Measurements from ENCODE around the gene PRX.

PRX gene

DNA sequence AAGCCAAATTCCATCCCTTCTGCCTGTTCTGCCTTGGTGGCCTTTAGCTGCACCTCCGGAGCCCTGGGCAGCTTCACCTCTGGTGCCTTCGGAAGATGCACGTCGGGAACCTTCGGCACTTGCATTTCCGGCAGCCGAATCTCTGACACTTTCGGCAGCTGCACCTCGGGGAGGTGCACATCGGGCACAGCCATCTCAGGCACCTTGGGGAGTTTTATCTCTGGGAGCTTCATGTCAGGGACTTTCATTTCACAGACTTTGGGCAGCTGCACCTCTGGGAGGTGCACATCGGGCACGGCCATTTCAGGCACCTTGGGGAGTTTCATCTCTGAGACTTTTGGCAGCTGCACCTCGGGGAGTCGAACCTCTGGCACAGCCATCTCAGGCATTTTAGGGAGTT lies 17.2 kb downstream of the PRX start:
- DNase-seq = no peak
- no peak for TF ChIP-seq POLR2A (IDR thresholded peaks at IDR 0.05; ENCODE audit: low read length)
- no peak for TF ChIP-seq GATA1 (IDR thresholded peaks at IDR 0.05; ENCODE audit: low read depth, low read length)

GRCh38 chr19:40394816-40395210 lies 18.4 kb downstream of the PRX start:
- no peak for TF ChIP-seq POLR2A (IDR thresholded peaks at IDR 0.05; ENCODE audit: low read length)
- no peak for TF ChIP-seq GATA1 (IDR thresholded peaks at IDR 0.05; ENCODE audit: low read depth, low read length)
- DNase-seq = no peak

- no peak for DNase-seq
- TF ChIP-seq GATA1 (IDR thresholded peaks at IDR 0.05; ENCODE audit: low read depth, low read length) (no peak), POLR2A (IDR thresholded peaks at IDR 0.05; ENCODE audit: low read length) (no peak)
Observed at GRCh38 chr19:40393894-40394815, 19.0 kb downstream of the PRX start.

DNA sequence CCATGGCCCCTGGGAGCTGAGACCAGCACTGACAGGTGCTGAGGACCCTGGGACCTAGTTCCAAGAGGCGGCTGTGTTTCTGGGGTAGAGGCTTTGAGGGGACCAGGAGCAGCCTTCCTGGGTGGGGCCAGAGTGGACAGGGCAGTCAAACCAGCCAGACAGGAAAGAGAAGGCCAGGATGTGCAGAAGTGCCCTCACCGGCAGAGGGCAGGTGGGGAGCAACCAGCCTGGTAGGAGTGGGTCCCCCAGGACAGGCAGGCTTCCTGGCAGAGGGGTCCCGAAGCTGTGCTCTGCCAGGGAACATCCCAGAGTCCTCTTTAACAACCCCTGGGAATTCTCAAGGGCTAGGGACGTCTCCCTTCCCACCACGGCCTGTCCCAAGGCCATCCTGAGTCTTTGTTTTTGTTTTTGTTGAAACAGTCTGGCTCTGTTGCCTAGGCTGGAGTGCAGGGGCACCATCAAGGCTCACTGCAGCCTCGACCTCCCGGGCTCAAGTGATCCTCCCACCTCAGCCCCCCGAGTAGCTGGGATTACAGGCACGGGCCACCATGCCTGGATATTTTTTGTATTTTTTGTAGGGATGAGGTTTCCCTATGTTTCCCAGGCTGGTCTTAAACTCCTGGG lies 20.2 kb downstream of the PRX start:
- DNase-seq = peak in 1 of 2 experiments; percentile 21
- TF ChIP-seq POLR2A (IDR thresholded peaks at IDR 0.05; ENCODE audit: low read length) = no peak
- no peak for TF ChIP-seq GATA1 (IDR thresholded peaks at IDR 0.05; ENCODE audit: low read depth, low read length)

DNA sequence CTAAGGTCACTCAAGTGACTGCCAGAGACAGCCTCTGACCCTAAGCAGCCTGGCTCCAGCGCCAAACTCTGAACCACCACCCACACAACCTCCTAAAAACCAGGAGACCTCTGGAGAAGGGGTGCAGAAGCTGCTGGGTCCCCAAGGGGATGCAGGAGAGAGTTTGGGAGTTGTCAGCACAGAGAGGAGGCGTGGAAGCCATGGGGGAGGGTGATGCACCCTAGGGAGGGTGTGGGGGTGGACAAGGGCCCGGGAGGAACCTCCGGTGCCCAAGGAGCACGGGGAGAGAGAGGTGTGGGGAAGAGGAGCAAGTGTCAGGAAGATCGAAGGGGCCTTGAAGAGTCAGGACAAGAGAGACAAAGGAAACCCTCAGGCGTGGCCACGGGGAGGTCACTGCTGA lies 21.1 kb downstream of the PRX start:
- no peak for TF ChIP-seq POLR2A (IDR thresholded peaks at IDR 0.05; ENCODE audit: low read length)
- DNase-seq = no peak

GRCh38 chr19:40390084-40390742 lies 23.0 kb downstream of the PRX start, which contains the start of gene HIPK4:
HIPK4 (minus strand) TSS chr19:40390181; CDS start chr19:40389902, 279 bp downstream.
- TF ChIP-seq GATA1 (IDR thresholded peaks at IDR 0.05; ENCODE audit: low read depth, low read length) (no peak), POLR2A (IDR thresholded peaks at IDR 0.05; ENCODE audit: low read length) (no peak)
- no peak for DNase-seq

DNA sequence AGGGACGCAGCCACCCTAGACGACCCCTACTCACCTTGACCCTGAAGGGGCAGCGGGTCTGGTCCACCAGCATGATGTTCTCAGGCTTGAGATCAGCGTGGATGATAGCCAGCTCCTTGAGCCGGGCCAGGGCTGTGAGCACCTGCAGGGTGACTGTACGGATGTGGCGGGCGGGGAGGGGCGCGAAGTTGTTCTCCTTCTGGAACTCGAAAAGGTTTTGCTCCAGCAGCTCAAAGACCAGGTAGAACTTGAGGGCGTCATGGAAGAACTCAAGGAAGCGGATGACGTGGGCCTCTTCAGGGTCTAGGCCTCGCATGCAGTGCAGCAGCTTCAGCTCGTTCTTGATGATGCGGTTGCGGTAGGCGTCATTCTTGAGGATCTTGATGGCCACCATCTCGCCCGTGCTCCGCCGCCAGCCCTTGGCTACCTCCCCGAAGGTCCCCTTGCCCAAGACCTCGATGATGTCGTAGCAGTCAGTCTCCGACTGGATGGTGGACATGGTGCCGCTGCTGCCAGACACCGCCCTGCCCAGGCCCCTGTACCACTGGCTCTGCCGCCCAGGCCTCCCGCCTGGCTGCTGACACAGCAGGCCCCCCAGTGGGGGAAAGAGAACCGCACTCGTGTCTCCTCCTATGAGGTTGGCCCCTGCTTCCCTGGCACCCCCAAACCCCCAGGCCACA lies 23.6 kb downstream of the PRX start:
- TF ChIP-seq GATA1 (IDR thresholded peaks at IDR 0.05; ENCODE audit: low read depth, low read length) (no peak), POLR2A (IDR thresholded peaks at IDR 0.05; ENCODE audit: low read length) (no peak)

GRCh38 chr19:40388481-40388880 lies 24.7 kb downstream of the PRX start:
- no peak for DNase-seq
- no peak for TF ChIP-seq GATA1 (IDR thresholded peaks at IDR 0.05; ENCODE audit: low read depth, low read length)
- TF ChIP-seq POLR2A (IDR thresholded peaks at IDR 0.05; ENCODE audit: low read length) = no peak

More for the DNA sequence above, 23.6 kb downstream of the PRX start:
- DNase-seq = no peak

DNA sequence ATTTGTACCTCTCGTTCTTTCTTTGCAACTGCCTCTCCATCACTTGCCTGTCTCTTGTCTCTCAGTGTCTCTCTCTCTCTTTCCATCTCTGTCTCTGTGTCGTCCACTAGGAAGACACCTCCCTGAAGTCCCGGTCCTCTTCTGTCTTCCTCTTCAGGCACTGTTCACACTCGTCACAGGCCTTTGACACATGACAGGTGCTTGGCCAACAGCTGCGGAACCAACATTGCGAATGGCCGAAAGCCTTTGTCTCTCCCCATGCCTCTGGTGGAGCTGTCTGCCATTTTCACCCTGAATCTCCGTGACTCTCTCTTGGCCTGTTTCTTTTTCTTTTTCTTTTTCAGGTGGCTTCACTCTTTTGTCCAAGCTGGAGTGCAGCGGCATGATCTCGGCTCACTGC lies 26.0 kb downstream of the PRX start:
- no peak for DNase-seq
- TF ChIP-seq POLR2A (IDR thresholded peaks at IDR 0.05; ENCODE audit: low read length) (no peak), GATA1 (IDR thresholded peaks at IDR 0.05; ENCODE audit: low read depth, low read length) (no peak)

DNA sequence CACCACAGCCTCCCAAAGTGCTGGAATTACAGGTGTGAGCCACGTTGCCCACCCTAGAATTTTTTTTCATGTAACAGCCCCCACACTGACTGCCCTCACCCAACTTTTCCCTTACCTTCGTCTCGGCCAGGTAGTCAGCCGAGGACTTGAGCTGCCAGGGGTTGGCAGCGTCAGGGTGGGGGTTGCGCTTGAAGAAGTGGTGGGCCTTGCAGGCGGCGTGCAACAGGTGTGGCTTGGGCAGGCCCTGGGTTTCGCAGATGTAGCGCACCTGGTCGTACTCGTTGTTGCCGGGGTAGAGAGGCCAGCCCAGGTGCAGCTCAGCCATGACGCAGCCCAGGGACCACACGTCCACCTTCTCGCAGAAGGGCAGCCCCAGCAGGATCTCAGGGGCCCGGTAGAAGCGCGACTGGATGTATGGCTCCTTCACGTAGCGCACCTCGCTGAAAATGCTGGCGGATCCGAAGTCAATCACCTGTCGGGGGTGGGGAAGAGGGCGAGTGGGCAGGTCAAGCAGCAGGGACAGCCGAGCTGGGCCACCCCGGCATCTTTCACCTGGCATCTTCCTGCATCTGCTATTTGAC lies 29.4 kb downstream of the PRX start:
- TF ChIP-seq GATA1 (IDR thresholded peaks at IDR 0.05; ENCODE audit: low read depth, low read length) (no peak), POLR2A (IDR thresholded peaks at IDR 0.05; ENCODE audit: low read length) (no peak)
- DNase-seq = no peak

DNA sequence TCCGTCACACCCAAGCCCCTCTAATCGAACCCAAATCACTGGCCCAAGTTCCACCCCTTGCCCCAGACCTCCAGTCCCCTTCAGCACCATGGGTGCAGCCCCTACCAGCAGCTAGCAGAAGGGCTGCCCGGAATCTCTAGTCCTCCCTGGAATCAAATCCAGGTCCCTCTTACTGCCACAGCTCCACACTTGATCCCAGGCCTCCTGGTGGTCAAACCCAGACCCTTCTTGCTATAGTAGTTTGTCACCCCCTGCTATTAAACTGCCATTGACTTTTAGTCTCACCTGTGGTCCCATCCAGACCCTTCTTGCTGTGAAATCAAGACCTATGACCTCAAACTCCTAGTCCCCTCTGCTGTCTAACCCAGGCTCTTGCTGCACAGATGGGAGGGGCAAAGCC lies 31.9 kb downstream of the PRX start:
- TF ChIP-seq GATA1 (IDR thresholded peaks at IDR 0.05; ENCODE audit: low read depth, low read length) = no peak
- no peak for TF ChIP-seq POLR2A (IDR thresholded peaks at IDR 0.05; ENCODE audit: low read length)

GRCh38 chr19:40380199-40381037 lies 32.8 kb downstream of the PRX start:
- DNase-seq = no peak
- TF ChIP-seq POLR2A (IDR thresholded peaks at IDR 0.05; ENCODE audit: low read length) (no peak), GATA1 (IDR thresholded peaks at IDR 0.05; ENCODE audit: low read depth, low read length) (no peak)

More for the DNA sequence above, 31.9 kb downstream of the PRX start:
- DNase-seq = no peak

Data from erythroblast (primary cell).